Measurements from ENCODE around the gene TCTA.
"Not testable (repeated sequence)": the region's sequence is repeated elsewhere in the genome, so short reads cannot be mapped to it uniquely, and the experiment has no call there.

DNA sequence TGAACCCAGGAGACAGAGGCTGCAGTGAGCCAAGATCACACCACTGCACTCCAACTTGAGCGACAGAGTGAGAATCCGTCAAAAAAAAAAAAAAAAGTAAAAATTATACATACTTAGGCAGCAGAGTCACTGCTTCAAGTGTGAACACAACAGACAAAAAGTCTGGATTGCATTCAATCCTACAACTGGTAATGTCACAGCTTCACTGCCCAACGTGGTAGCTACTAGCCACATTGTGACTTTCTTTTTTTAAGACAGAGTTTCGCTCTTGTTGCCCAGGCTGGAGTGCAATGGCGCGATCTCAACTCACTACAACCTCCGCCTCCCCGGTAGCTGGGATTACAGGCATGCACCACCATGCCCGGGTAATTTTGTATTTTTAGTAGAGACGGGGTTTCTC is 20.9 kb upstream of the TCTA start:
- TF ChIP-seq, protein P1, sequence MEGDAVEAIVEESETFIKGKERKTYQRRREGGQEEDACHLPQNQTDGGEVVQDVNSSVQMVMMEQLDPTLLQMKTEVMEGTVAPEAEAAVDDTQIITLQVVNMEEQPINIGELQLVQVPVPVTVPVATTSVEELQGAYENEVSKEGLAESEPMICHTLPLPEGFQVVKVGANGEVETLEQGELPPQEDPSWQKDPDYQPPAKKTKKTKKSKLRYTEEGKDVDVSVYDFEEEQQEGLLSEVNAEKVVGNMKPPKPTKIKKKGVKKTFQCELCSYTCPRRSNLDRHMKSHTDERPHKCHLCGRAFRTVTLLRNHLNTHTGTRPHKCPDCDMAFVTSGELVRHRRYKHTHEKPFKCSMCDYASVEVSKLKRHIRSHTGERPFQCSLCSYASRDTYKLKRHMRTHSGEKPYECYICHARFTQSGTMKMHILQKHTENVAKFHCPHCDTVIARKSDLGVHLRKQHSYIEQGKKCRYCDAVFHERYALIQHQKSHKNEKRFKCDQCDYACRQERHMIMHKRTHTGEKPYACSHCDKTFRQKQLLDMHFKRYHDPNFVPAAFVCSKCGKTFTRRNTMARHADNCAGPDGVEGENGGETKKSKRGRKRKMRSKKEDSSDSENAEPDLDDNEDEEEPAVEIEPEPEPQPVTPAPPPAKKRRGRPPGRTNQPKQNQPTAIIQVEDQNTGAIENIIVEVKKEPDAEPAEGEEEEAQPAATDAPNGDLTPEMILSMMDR (optimal IDR thresholded peaks at IDR 0.05 in 1 of 3, IDR thresholded peaks at IDR 0.05 in 1 of 3, conservative IDR thresholded peaks at IDR 0.05 in 1 of 3; ENCODE audit: extremely low read depth in 1 of 3, insufficient read depth in 2 of 3, low read length in 3 of 3): not testable (repeated sequence)
- not testable (repeated sequence) for TF ChIP-seq EZH2 (IDR thresholded peaks at IDR 0.05; ENCODE audit: low read length)

Measured in keratinocyte (primary cell).